Ishikawa (cell line): Measurements from ENCODE around the gene SLC2A4RG.

Experiments used
- CEBPB ChIP-seq: IDR thresholded peaks from 2 replicates; pipeline ENCODE4 v1.6.1; 2012
- CREB1 ChIP-seq: IDR thresholded peaks from 2 replicates; pipeline ENCODE4 v1.6.1; 2012; ENCODE audit warnings: low read depth
- EGR1 ChIP-seq: IDR thresholded peaks from 2 replicates; pipeline ENCODE4 v1.6.1; 2012
- EP300 ChIP-seq: IDR thresholded peaks from 2 replicates; pipeline ENCODE4 v1.6.1; 2012; ENCODE audit warnings: borderline replicate concordance
- FOXM1 ChIP-seq: IDR thresholded peaks from 2 replicates; pipeline ENCODE4 v1.6.1; 2012; ENCODE audit warnings: low read depth, borderline replicate concordance
- NFIC ChIP-seq: IDR thresholded peaks from 2 replicates; pipeline ENCODE4 v1.6.1; 2012
- RAD21 ChIP-seq: IDR thresholded peaks from 2 replicates; pipeline ENCODE4 v1.6.1; 2012; ENCODE audit warnings: low read depth
- TAF1 ChIP-seq: IDR thresholded peaks from 2 replicates; pipeline ENCODE4 v1.6.1; 2012; ENCODE audit warnings: low read depth, mild to moderate bottlenecking
- TEAD4 ChIP-seq: IDR thresholded peaks from 2 replicates; pipeline ENCODE4 v1.6.1; 2012
- YY1 ChIP-seq: IDR thresholded peaks from 2 replicates; pipeline ENCODE4 v1.6.1; 2012; ENCODE audit warnings: low read depth
- TF ChIP-seq, protein P1 (sequence below): IDR thresholded peaks from 2 replicates; pipeline ENCODE4 v1.6.1; 2012
- TF ChIP-seq, protein P2 (sequence below): IDR thresholded peaks from 2 replicates; pipeline ENCODE4 v1.6.1; 2012; ENCODE audit warnings: low read depth, mild to moderate bottlenecking

GRCh38 chr20:63777614-63778013 is 38.0 kb downstream of the SLC2A4RG start:
- TF ChIP-seq CREB1, result no peak
- no peak for TF ChIP-seq EP300
- TF ChIP-seq CEBPB, result no peak
- no peak for TF ChIP-seq FOXM1
- TF ChIP-seq EGR1, result no peak
- no peak for TF ChIP-seq YY1
- no peak for TF ChIP-seq RAD21
- TF ChIP-seq, protein P1, sequence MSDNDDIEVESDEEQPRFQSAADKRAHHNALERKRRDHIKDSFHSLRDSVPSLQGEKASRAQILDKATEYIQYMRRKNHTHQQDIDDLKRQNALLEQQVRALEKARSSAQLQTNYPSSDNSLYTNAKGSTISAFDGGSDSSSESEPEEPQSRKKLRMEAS, result no peak
- TF ChIP-seq, protein P2, sequence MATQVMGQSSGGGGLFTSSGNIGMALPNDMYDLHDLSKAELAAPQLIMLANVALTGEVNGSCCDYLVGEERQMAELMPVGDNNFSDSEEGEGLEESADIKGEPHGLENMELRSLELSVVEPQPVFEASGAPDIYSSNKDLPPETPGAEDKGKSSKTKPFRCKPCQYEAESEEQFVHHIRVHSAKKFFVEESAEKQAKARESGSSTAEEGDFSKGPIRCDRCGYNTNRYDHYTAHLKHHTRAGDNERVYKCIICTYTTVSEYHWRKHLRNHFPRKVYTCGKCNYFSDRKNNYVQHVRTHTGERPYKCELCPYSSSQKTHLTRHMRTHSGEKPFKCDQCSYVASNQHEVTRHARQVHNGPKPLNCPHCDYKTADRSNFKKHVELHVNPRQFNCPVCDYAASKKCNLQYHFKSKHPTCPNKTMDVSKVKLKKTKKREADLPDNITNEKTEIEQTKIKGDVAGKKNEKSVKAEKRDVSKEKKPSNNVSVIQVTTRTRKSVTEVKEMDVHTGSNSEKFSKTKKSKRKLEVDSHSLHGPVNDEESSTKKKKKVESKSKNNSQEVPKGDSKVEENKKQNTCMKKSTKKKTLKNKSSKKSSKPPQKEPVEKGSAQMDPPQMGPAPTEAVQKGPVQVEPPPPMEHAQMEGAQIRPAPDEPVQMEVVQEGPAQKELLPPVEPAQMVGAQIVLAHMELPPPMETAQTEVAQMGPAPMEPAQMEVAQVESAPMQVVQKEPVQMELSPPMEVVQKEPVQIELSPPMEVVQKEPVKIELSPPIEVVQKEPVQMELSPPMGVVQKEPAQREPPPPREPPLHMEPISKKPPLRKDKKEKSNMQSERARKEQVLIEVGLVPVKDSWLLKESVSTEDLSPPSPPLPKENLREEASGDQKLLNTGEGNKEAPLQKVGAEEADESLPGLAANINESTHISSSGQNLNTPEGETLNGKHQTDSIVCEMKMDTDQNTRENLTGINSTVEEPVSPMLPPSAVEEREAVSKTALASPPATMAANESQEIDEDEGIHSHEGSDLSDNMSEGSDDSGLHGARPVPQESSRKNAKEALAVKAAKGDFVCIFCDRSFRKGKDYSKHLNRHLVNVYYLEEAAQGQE, result no peak
- no peak for TF ChIP-seq NFIC
- TF ChIP-seq TEAD4, result no peak
- TF ChIP-seq TAF1, result no peak
